GM12892 (cell line): ENCODE measurements around the gene RRAS.

Experiments
- DNase-seq: peaks from one replicate; pipeline ENCODE4 v3.0.0; 2011; ENCODE audit not compliant: insufficient read length
- FAIRE-seq: peaks from 2 replicates; lab custom pipeline; 2011; peaks lifted over from hg19 to GRCh38; lab: Jason Lieb, UNC
- POLR2A ChIP-seq: IDR thresholded peaks from 2 replicates; pipeline ENCODE4 v1.6.1; 2011; ENCODE audit warnings: low read depth, low read length, control low read depth
- POLR2AphosphoS5 ChIP-seq: IDR thresholded peaks from 2 replicates; pipeline ENCODE4 v1.6.1; 2011; ENCODE audit warnings: low read depth, low read length, control low read depth
- TAF1 ChIP-seq: IDR thresholded peaks from 2 replicates; pipeline ENCODE4 v1.6.1; 2011; ENCODE audit warnings: low read depth, mild to moderate bottlenecking, control low read depth, low read length, borderline replicate concordance

Gene RRAS

DNA sequence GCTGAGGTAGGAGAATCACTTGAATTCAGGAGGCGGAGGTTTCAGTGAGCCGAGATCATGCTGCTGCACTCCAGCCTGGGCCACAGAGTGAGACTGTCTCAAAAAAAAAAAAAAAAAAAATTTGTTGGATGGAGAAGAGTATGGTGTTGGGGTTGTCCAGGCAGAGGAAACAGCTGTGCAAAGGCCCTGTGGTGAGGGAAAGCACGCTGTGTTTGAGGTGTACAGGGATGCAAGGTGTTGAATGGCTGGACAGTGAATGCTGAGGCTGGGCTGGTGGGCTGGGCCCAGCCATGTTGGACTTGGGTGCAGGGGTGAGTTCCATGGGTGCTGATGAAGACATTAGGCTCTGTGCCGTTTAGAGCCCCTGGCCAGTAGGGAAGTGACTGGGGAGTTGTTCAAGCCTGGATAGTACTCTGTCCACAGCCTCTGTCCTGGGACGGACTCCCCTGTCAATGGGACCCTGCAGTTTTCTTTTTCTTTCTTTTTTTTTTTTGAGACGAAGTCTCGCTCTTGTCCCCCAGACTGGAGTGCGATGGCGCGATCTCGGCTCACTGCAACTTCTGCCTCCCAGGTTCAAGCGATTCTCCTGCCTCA, 30.3 kb downstream of the RRAS start:
- DNase-seq (no peak), FAIRE-seq (no peak)
- TF ChIP-seq TAF1 (no peak), POLR2AphosphoS5 (no peak), POLR2A (no peak)

GRCh38 chr19:49605605-49606004, 34.3 kb downstream of the RRAS start:
- DNase-seq (no peak), FAIRE-seq (no peak)
- TF ChIP-seq TAF1 (no peak), POLR2AphosphoS5 (no peak), POLR2A (no peak)

GRCh38 chr19:49602806-49603205, 37.1 kb downstream of the RRAS start:
- DNase-seq: no peak

GRCh38 chr19:49601482-49602038, 38.4 kb downstream of the RRAS start:
- DNase-seq (no peak), FAIRE-seq (no peak)
- TF ChIP-seq POLR2A: no peak
- no peak for TF ChIP-seq TAF1
- no peak for TF ChIP-seq POLR2AphosphoS5

More at GRCh38 chr19:49602806-49603205, 37.1 kb downstream of the RRAS start:
- no peak for TF ChIP-seq TAF1
- no peak for TF ChIP-seq POLR2A
- no peak for TF ChIP-seq POLR2AphosphoS5
- no peak for FAIRE-seq

DNA sequence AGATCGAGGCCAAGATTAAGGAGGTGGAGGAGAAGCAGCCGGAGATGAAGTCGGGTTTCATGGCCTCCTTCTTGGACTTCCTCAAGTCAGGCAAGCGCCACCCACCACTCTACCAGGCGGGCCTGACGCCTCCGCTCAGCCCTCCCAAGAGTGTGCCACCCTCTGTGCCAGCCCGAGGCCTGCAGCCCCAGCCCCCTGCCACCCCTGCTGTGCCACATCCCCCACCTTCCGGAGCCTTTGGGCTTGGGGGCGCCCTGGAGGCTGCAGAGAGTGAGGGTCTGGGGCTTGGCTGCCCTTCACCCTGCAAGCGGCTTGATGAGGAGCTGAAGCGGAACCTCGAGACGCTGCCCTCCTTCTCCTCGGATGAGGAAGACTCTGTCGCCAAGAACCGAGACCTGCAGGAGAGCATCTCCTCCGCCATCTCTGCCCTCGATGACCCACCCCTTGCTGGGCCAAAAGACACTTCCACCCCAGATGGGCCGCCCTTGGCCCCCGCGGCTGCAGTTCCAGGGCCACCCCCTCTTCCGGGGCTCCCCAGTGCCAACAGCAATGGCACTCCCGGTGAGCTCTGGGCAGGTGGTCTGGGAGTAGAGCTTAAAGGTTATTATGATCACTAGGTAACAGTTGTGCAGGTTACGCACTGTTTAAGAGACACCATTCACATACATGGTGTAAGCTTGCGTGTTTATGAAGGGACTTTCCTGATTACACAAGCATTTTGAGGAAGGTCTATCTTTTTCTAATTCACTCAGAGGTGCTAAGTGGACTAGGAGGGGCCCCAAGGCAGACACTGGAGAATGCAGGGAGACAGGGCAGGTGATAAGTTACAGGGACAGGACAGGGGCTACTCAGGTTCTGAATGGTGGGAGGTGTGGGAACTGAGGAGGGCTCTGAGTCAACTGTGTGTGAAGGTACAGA, 40.3 kb downstream of the RRAS start:
- no peak for TF ChIP-seq POLR2A
- TF ChIP-seq POLR2AphosphoS5: no peak
- TF ChIP-seq TAF1: no peak
- DNase-seq (no peak), FAIRE-seq (no peak)

GRCh38 chr19:49597703-49597974, 42.3 kb downstream of the RRAS start:
- DNase-seq: no peak
- FAIRE-seq: no peak
- TF ChIP-seq POLR2A (no peak), POLR2AphosphoS5 (no peak), TAF1 (no peak)

- TF ChIP-seq POLR2A (no peak), TAF1 (no peak), POLR2AphosphoS5 (no peak)
- FAIRE-seq (no peak), DNase-seq (no peak)
Observed at GRCh38 chr19:49596954-49597702, 42.8 kb downstream of the RRAS start.

GRCh38 chr19:49596407-49596806, 43.5 kb downstream of the RRAS start:
- FAIRE-seq: no peak
- TF ChIP-seq TAF1 (no peak), POLR2AphosphoS5 (no peak), POLR2A (no peak)
- DNase-seq: no peak

DNA sequence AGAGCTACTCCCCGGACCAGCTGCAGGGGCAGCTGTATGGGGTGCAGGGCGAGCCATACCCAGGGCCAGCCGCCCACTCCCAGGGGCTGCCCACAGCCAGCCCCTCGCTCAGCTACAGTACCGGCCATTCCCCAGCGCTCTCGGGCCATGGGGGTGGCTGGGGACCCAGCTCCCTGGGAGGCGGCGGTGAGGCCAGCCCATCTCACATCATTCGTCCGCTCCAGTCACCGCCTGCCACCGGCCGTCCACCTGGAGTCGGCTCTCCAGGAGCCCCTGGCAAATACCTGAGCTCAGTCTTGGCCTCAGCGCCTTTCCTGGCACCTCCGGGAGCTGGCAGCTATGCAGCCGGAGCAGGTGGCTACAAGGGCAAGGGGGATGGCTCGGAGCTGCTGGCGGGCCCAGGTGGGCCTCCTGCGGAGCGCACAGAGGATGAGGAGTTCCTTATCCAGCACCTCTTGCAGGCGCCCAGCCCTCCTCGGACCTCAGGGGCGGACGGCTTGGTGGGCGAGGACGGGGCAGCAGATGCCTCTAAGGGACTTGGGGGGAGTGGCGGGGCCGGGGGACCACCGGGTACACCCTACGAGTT, 44.0 kb downstream of the RRAS start:
- no peak for DNase-seq
- FAIRE-seq: no peak
- no peak for TF ChIP-seq TAF1
- TF ChIP-seq POLR2A: no peak
- no peak for TF ChIP-seq POLR2AphosphoS5

GRCh38 chr19:49594993-49595818, 44.7 kb downstream of the RRAS start:
- TF ChIP-seq POLR2A (no peak), TAF1 (no peak), POLR2AphosphoS5 (no peak)
- FAIRE-seq: no peak

More at GRCh38 chr19:49594993-49595818, 44.7 kb downstream of the RRAS start:
- DNase-seq: no peak
